ENCODE results near the gene GALNT18.

Gene GALNT18

DNA sequence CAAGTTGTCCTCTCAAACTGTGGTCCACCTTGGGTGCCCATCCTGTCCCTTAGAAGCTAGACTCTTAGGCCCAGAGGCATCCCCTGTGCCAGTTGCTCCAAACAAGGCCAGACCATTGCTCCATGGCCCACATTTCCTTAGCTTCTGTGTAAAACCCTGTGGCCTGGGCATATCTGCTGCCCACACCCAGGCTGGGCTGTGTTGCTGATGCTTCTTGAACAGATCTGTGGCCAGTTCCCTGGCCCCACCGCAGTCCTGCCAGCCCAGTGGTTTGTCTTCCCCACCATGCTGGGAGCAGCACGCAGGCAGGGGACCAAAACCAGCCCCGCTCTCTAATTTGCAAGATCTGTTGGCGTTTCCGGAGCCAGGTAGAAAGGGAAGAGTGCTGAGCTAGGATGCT, 341.0 kb downstream of the GALNT18 start:
- no peak for DNase-seq (ENCODE audit: low read depth, low spot score)

DNA sequence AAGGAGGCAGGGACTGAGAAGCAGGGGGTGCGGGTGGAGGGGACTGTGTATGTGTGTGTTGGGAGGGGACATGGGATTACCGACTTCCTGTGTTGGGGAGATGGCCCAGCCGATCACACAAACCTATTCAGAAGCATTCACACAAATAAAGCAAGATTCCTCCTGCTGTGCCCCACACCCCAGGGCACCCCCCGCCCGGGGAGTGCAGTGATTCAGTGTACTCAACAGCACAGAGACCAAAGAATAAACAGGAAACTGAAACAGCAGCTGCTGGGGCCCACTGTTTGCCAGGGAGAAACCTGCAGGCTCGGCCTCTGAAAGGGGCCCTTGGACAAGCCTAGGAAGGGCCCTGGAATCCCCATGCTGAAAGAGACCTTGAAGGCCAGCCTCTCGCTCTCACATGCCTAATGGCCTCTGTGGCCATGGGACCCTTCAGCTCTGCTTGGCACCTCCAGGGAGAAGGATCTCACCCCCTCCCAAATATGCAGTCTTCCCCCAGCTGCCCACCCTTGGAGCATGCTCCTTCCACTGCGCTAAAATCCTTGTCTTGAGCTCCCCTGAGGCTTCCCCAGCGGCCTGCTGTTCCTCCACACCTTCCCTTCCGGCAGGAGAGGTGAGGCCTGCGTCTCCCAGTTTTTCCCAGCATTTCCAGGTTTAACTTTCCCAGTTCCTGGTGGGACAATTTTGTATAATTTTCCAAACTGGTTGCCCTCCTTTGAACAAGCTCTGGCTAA, 341.7 kb downstream of the GALNT18 start:
- DNase-seq (ENCODE audit: low read depth, low spot score): peak; percentile 53

DNA sequence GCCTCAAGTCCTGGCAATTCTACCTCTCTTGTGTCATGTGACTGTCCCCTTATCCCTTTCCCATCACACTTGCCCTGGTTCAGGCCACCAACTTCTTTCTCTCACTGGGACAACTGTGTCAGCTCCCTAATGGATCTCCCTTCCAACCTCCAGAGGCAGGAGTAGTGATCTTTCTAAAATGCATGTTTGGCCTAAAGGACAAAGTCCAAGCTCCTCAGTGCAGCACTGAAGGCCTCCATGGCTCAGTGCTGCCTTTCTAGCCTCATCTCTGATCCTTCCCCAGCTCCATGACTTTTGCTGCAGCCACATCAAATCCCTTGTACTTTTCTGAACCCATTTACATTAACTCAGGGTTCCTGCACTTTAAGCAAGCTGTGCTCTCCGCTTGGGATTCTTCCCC, 349.6 kb downstream of the GALNT18 start:
- DNase-seq (ENCODE audit: low read depth, low spot score): no peak

DNA sequence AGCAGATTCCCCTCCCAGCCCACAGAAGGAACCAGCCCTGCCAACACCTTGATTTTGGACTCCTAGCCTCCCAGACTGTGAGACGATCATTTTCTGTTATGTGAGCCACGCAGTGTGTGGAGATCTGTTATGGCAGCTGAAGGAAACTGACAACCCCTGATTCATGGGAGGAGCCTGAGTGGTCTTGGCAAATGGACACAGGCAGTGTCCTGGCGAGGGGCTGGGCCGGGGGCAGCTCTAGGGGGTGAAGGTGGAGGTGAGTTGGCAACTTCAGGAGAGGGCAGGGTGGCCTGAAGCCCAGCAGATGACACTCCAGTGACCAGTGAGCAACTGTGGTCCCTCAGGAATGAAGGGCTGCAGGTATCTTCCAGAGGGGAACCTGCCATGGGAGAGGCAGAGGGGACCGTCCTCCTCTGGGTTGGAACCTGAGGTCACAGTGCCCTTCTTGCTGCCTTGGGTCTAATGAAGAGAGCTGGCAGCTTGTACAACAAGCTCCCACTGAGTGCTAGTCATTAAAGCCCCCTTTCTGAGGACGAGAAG, 351.5 kb downstream of the GALNT18 start:
- no peak for DNase-seq (ENCODE audit: low read depth, low spot score)

DNA sequence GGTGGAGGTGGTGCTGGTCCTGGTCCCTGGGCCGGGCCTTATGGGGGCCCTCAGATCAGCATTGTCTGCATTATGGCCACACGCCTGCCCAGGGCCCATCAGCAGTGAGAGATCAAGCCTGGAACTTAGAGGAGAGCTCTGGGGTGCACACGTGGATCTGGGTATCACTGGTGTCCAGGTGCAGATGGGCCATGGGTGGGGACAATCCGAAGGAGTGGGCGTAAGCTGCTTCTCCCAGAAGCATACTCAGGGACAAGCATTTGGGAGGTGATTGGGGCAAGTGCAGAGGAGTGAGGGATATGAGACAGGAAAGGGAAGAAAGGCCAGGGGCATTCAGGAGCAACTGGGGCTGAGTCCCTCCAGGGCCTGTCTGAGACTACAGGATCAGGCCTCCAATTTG, 353.1 kb downstream of the GALNT18 start:
- no peak for DNase-seq (ENCODE audit: low read depth, low spot score)

DNA sequence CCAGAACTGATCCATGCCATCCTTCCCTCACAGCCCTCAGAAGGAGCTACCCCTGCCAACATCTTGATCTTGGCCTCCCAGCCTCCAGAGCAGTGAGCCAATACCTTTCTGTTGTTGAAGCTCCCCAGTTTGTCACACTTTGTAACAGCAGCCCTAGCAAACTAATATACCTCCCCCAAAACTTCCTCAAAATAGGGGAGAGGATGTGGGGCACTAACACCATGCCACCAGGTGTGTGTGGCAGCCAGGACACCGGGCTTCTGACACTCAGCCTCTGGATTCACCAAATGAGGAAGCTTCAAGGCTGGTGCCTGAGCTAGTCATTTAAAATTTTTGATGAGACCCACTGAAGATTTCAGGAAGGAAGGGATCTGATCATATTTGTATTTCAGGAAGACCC, 353.7 kb downstream of the GALNT18 start:
- DNase-seq (ENCODE audit: low read depth, low spot score): no peak

DNA sequence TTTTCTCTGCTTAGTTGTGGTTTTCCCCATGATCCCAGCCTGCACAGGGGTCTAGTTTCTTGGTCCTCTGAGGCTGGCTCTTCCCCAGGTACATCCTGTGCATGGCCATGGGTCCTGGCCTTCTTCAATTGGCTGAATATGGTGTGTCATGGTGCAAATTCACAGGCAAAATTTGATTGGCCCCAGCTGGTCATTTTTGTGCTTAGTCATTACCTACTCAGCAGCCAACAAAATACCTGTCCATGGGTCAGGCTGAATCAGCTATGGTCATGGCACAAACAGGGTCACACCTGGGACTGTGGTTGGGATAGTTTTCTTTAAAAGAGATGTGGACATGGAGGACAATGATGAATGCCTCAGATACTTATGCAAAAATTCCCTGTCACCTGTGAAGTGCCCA, 354.5 kb downstream of the GALNT18 start:
- DNase-seq (ENCODE audit: low read depth, low spot score): no peak

DNA sequence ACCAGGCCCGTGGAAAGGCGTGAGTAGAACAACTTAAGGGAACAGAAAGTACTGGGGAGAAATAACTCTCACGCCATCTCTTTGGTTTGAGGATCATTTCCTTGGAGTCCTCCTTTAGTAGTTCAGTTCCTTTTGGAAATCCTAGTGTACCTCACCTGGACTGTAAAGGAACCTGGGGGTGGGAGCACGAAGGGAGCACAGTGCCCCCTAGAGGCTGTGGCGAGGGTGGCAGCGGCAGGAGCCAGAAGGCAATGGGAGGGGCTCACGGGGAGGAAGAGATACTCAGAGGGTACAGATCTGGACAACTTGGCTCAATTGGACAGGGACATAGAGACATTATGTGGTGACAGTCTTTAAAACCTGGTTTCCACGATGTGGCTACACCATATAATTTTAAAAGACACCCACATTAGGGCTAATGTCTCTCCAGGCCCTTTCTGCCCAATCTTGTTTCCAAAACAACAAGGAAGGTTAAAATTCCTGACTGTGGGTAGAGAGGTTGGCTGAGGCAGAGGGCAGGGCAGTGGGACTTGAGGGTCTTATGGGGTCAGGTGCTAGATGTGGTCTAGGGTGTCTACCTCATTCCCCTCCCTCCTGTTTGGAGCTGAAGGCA, 355.7 kb downstream of the GALNT18 start:
- peak; percentile 46 for DNase-seq (ENCODE audit: low read depth, low spot score)

DNA sequence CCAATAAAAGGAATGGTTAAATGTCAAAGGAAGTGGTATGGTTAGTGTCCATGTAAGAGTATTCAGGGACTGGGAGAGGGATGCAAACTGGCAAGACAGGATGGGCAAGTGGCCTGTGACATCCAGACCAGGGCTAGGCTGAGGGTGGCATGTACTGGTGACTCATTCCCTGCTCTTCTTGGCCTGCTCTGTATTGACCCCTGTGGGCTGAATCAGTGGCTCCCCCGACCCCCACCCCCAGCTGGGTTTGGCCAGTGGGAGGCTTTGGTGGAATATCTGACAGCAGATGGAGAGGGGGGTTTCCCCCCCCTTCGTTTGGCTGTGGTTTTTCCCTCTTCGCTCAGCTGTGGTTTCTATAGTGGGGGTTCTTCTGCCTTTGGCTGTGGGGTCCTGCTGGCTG, 356.5 kb downstream of the GALNT18 start:
- DNase-seq (ENCODE audit: low read depth, low spot score): peak; percentile 16

DNA sequence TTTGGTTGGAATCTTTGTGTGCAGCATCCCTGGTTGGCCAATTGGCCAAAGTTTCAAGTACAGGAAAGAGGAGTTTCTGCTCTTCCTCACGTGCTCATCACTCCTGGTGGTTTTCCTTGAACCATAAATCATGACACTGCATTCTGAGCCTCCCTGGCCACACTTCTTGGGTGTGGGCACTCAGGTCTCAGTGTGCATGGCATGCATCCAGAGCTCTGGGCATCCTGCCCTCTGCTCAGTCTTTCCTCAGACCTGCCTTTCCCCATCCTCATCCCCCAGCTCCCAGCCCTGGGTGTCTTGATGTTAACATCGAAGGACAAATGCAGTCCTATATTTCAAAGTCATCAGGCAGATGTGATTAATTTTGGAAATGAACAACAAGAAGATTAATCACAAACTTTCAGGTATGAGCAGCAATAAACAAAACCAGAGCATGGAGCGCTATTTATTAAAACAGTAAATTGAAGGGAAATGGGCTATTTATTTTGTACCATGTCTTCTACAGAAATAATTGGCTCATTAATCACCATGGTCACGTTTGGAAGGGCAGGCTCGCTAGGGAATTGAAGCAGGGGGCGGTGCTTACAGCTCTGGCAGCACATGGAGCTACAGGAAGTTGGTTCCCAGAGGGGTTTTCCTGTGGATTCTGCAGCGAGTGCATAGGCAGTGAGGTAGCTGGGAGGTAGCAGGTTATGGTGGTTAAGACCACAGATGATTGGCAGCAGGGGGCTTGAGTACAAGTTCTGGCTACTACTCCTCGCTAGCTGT, 358.4 kb downstream of the GALNT18 start:
- peak; percentile 58 for DNase-seq (ENCODE audit: low read depth, low spot score)

DNA sequence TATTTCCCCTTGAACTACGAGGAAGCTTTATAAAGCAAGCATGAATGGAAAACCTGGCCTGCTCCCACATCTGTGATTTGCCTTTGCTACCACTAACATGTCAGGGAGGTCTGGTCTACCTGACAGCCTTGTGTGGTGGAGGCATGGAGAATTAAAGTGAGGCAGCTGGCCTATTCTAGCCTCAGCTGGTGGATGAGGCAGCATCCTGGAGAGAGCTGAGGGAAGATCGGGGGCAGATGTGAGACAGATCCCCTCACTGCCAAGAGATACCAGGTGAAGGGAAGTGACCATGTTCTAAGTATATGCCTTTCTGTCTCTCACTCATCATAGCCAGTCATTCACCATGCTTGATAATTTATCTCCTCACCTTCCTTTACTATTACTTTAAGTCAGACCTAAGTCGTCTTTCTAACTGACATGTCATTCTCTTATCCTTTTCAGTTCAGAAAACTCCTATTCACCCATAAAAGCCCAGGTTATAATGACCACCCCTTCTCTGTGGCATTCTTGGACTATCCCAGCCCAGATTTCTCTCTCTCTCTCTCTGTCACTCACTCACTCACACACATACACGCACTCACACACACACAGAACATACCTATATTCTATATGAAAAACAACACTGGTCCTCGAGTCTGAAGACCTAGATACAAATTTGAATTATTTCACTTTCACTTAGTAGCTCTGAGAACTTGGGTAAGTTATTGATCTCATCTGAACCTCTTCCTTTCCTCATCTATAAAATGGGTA, 359.5 kb downstream of the GALNT18 start:
- DNase-seq (ENCODE audit: low read depth, low spot score): no peak

DNA sequence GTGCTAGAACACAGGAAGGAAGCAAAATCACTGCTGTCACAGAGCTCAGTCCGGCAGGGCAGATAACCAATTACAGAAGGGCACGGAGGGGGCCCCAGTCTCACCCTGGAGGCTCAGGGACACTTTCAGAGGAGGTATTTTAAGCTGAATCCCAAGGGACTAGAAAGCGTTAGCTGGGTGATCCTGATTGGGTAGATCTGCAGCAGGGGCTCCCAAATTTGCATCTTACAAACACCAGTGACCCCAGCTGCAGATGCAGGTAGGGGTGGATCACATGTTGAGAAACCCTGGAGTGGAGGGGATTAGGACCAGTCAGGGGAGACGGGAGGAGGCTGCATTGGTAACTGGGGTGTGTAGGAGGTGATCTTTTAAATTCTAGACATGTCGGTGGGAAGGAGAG, 360.2 kb downstream of the GALNT18 start:
- DNase-seq (ENCODE audit: low read depth, low spot score): no peak

DNA sequence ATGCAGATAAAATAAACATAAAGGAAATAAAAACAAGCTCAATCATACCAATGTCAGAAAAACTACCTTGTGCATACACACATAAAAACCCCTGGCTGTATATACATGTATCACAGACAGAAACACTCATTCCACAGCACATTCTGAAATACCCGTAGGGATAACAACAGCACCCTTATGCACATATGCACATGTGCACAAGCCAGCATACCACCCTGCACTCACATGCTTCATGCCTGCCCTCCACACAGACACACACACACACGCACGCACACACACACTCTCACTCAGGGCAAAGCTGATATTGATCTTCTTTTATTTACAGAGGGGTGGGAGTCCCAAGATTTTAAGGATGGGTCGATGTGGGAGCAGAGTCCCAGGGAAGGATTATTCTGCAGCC, 360.9 kb downstream of the GALNT18 start:
- no peak for DNase-seq (ENCODE audit: low read depth, low spot score)

DNA sequence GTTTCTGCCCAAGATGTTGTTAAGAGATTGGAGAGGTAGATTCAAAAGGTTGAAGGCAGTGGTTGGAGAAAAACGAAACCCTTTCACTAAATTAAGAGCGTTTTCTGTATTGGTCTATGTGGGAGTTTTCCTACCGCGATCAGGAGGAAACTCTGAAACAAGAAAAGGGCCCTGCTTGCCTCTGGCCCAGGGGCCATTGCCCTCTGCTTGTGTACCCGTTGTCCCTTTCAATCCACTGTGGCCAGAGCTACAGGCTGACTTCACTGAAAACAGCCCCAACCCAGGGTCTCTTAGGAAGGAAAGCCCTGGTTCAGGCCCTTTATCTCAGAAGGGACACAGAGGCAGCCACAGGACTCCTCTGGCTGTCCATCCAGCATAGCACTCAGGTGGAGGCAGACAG, 367.8 kb downstream of the GALNT18 start:
- no peak for DNase-seq (ENCODE audit: low read depth, low spot score)

DNA sequence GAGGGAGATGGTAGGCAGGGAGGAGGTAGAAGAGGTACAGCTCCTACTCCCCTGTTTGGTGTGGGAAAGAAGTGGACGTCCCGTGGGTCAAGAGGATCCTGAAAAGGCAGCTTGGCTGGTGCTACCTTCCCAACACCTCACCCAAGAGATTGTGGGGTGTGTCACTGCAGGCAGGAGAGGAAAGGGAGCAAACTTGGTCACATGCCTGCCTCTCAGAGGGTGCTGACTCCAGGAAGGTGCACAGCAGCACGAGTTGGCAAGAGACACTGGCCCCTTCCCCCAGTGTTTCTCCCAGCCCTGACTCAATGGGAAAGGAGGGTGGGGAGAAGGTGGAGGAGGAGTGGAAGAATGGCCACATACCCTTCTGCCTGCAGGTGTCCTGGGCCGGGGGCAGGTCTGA, 368.3 kb downstream of the GALNT18 start:
- DNase-seq (ENCODE audit: low read depth, low spot score): no peak

DNA sequence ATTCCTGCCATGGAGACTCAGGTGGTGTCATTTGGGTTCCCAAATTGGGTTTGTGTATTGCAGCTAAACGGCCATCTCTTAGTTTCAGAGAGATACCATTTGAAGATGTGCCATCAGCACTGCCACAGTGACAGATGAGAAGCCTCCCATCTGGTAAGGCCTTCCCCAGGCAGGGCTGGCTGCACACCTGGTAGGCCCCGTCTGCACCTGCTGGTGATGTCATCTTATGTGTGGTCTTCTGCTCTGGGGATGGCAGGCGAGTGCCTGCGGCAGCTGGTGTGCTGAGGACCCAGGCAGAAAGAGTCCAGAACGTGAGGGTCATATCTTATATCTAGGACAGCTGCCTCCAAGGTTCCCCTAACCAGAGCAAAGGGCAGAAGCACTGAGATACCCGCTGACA, 369.4 kb downstream of the GALNT18 start:
- DNase-seq (ENCODE audit: low read depth, low spot score): no peak

DNA sequence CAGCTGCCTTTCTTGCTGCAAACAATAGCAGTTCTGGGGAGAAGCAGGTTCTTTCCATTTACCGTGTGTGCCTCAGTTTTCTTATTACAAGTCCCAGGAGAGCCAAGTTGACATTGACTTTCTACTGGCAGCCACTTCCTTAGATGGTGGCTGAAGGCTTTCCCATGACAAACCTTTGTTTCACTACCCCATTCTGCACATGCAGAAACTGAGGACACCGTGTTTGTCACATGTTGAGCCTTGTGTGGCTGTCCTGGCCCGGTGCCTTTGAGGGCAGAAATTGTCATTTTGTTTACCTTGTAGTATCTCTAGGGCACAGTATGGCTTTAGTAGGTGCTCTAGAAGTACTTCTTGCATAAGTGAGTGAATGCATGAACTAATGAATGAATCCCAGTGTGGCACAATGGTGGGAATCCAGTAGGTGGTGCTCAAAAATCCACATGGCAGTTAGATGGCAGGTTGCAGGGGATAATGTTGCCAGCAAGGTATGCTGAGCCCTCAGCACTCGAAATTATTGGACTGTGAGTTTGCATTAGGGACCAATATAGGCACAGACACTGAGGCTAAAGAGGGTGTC, 370.3 kb downstream of the GALNT18 start:
- DNase-seq (ENCODE audit: low read depth, low spot score): no peak

DNA sequence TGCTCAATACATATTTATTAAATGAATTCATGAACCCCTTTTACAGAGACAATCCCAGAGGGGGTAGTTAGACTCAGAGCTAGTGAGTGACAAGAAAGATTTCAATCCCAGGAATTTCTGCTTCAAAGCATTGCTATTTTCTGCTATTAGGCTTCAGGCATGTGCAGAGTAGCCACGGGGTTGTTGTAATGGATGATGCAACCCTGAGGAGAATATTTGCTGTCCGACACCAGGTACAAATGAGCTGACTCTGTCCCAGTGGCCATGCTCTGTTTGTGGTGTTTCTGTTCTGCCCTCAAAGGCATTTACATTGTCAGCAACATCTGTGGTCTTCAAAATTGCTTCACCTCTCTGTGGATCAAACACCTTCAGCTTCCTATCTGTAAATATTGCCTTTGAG, 371.3 kb downstream of the GALNT18 start:
- DNase-seq (ENCODE audit: low read depth, low spot score): peak; percentile 50

DNA sequence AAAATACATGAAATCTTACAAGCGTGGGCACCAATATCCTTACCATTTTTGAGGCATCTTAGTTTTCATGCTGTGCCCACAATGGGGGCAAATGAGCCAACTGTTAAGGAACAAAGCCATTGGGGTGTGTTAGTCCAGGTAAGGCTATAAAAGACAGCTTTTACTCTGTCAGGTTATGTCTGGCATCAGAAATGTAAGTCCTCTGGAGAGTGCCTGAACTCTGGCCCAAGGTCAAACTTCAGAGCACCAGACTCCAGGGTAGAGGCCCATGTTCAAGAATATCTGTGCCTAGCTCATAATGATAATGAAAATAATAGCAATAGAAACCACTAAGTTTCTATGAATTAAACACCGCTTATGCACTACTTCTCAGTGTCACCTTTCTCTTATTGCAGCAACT, 374.2 kb downstream of the GALNT18 start:
- DNase-seq (ENCODE audit: low read depth, low spot score): no peak

DNA sequence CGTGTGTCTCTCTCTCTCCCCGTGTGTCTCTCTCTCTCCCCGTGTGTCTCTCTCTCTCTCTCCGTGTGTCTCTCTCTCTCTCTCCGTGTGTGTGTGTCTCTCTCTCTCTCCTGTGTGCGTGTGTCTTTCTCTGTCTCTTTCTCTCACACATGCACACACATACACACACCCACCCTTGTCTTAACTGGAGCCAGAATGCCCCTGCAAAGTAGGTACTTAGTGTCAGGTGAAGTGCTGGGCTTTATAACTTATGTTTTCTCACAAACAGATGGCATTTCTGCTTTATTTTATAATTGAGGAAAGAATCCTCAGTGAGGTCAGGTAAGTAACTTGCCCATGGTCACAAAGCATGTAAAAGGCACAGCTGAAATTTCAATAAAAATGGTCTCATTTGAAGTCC, 374.7 kb downstream of the GALNT18 start:
- no peak for DNase-seq (ENCODE audit: low read depth, low spot score)

DNA sequence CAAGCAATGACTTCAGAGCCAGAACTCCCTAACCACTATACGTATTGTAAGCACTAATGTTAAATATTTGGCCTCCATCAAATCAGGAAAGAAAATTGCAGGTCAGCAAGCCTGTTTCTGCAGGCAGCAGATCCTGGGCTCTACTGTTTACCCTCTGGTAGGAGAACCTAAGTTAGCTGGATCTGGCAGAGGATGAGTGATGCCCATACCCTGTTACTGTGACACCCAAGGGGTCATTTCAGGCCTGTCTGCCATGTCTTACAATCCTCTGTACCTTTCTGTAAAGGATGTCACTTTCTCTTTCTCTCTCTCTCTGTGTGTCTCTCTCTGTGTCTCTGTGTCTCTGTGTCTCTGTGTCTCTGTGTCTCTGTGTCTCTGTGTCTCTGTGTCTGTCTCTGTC, 375.6 kb downstream of the GALNT18 start:
- no peak for DNase-seq (ENCODE audit: low read depth, low spot score)

DNA sequence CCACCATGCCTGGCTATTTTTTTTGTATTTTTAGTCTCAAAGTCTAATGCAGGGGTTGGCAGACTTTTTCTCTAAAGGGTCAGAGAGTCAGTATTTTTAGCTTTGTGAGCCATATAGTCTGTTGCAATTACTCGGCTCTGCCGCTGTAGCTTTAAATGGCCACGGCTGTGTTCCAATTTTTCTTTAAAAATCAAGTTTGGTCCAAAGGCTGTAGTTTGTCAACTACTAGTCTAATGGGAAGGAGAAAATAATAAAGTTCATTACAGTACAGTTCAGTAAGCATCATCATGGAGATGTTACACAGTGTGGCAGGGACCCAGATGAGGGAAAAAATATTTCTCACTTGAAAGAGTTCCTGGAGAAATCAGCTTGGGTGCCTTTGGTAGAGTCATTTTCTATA, 376.4 kb downstream of the GALNT18 start:
- no peak for DNase-seq (ENCODE audit: low read depth, low spot score)
